ENCODE results near the gene MAPRE3.

MAPRE3 gene

GRCh38 chr2:27019459-27019858, 49.0 kb downstream of the MAPRE3 start:
- DNase-seq, result no peak

DNA sequence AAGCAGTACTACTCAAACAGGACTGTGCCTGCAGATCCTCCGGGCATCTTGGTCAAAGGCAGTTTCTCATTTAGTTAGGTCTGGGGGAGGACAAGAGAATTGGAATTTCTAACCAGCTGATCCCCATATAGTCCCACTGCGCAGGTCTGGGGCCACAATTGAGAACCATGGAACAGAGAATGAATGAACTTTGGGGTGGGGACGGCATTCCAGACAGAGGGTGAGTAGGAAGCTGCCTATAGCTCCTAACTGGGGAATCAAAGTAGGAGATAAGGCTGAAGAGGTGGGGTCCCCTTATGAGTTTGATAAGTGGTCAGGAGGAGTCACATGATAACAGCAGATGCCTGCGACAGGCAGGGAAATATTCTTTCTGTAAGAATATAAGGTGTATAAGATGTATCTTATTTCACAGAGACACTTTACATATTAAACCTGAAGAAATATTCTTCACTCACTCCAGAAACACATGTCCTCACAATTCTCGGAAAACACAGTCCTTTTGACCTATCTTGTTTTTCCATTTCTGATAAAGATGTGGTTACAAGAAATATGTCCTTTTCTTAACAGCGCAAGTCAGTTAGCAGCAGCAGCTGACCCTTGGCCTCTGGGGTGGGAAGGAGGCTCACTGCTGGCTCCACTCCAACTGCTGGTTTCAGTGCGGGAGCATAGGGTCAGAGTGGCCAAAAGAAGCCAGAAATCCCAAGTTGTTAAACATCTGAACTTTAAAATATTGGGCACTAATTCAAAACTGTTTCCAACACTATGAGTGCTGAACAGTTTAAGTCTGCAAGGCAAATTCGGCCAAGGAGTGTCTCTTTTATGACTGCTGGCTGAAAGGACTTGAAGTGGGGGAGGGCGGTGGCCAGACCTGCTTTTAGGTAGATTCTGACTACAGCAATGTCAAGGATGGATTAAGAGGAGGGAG, 49.8 kb downstream of the MAPRE3 start:
- no peak for DNase-seq

- no peak for DNase-seq
Observed at GRCh38 chr2:27021253-27022049, 51.0 kb downstream of the MAPRE3 start.

DNA sequence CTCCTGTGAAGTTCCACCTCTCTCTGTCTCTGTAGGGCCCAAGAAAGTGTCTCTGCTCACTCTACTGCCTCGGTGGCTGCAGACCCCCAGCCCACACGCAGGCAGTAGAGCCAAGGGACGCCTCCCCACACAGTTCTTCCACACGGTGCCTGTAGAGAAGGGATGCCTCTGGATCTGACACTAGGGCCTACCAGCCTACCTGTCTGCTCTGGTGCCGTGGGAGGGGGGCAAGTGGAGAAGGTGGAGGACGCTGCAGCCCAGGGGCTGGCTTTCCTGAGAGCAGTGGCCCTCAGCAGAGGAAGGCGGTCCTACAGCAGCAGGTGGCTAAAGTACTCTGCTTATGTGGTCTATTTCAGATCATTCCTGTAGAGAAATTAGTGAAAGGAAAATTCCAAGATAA, 53.3 kb downstream of the MAPRE3 start:
- DNase-seq, result no peak

GRCh38 chr2:27024188-27024587, 53.8 kb downstream of the MAPRE3 start:
- DNase-seq, result no peak

DNA sequence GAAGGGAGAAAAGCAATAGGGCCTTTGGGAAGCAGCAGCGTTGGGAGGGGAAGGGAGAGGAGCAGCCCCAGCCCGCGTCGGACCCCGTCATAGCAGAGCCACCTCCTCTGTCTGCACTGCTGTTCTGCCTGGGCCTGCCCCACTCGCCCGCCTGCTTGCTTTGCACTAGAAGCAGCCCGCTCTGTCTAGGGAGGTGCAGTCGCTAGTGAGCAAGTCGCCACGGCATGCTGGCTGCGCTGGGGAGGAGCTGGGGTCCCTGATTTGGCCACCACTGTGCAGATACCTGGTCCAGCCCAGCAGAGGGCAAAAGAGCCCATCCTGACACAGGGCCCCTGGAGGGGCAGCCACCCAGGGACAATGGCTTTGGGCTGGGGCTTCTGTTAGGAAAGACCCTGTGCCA, 54.4 kb downstream of the MAPRE3 start:
- DNase-seq, result no peak

DNA sequence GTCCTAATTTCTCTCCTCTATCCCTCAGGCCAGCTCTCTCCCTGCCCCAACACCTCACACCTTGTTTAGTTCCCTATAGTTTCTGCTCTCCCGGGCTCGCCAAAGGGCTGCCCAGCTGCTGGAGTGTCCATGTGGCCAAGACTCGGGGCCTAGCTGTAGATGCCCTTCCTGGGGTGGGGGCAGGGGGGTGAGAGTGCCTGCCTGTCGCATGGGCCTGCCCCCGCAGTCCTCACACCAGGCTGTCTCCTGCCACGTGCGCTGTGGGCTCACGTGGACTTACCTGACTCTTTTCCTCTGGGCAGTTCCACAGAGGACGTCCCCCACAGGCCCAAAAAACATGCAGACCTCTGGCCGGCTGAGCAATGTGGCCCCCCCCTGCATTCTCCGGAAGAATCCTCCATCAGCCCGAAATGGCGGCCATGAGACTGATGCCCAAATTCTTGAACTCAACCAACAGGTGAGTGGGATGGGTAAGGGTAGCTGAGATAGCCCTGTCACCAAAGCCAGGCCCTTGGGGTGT, 54.9 kb downstream of the MAPRE3 start:
- DNase-seq, result no peak

DNA sequence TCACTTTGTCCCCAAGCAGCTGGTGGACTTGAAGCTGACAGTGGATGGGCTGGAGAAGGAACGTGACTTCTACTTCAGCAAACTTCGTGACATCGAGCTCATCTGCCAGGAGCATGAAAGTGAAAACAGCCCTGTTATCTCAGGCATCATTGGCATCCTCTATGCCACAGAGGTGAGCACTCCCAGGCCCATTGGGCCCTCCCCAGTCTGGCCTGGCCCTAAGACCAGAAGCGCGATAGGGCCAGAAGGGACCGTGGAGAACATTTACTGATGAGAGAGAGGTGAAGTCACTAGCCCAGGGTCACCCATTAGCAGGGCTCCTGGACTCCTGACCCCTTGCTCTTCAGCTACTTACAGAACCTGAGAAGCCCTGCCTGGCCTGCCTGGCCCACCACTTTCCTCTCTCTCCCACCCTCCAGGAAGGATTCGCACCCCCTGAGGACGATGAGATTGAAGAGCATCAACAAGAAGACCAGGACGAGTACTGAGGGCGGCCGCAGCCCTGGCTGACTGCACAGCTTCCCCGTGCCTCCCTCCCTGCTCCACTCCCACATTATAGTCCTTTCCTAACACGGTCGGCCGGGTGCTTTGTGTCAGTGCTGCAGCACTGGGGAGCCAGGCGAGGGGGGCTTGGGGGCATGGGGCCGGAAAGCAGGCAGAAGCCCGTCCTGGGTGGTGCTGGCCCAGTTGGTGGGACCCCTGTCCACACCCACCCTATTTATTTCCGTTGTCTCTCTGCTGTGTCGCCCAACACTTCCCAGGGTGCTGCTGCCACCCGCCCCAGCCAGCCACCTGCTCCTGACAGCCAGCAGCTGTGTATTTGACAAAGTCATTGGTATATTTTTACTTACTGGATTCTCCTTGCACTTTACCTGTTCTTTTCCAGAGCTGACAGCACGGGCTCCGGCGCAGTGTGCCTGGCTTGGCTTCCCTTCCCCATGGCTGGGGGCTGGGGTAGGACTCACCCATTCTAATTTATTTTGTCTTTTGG, 55.7 kb downstream of the MAPRE3 start:
- no peak for DNase-seq

- DNase-seq, result no peak
Observed at GRCh38 chr2:27027211-27027651, 56.8 kb downstream of the MAPRE3 start.

DNA sequence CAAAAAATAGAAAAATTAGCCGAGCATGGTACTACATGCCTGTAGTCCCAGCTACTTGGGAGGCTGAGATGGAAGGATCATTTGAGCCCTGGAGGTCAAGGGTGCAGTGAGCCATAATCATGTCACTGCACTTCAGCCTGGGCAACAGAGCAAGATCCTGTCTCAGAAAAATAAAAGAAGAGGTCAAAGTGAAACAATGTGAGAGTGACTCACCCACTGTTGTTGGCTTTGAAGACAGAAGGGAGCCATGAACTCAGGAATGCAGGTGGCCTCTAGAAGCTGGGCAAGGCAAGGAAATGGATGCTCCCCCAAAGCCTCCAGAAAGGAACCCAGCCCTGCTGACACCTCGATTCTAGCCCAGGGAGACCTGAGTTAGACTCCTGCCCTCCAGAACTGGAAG, 58.6 kb downstream of the MAPRE3 start:
- no peak for DNase-seq

- peak; percentile 83 to 87 for DNase-seq
Observed at GRCh38 chr2:27032495-27033252, 62.2 kb downstream of the MAPRE3 start, which contains the start of gene TMEM214. Gene TMEM214, plus strand, starts transcription at chr2:27032965. Its CDS starts 51 bp downstream, at chr2:27033016.

GRCh38 chr2:27033253-27033852, 62.9 kb downstream of the MAPRE3 start:
- DNase-seq, result no peak

DNA sequence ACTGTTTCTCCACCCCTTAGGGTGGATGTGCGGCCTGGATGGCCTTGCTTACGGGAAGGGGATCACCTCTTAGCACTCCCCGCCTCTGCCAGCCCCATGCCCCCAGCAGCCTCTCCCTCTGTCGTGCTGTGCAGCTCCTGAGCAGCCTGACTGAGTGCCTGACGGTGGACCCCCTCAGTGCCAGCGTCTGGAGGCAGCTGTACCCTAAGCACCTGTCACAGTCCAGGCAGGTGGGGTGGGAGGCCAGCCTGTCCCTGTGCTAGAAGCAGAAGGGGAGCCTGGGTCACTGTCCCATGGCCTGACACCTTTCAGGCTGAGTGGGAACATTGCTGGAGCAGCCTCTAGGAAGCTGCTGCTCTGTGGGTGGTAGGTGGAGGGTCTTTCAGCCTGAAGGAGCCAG, 67.6 kb downstream of the MAPRE3 start:
- DNase-seq, result no peak

DNA sequence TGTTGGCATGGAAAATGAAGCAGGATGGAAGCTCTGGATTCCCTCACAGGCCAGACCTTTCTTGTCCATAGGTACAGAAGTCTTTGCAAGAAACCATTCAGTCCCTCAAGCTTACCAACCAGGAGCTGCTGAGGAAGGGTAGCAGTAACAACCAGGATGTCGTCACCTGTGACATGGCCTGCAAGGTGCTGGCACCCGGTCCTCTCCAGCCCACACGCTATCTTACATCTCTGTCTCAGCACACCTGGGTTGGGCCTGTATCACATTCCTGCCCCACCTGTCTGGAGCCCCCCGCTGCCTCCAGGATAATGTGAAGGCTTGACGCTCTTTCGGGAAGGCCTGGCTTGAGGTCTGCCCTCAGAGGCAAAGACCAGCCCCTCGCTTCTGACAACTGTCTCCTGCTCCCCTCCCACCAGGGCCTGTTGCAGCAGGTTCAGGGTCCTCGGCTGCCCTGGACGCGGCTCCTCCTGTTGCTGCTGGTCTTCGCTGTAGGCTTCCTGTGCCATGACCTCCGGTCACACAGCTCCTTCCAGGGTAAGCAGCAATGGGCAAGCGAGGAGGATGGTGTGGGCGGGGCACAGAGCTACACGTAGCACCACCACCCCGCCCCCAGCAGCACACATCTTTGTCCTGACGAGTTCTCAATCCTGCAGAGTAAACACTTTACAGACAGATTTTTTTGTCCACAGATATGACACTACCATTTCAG, 68.3 kb downstream of the MAPRE3 start:
- DNase-seq, result no peak

DNA sequence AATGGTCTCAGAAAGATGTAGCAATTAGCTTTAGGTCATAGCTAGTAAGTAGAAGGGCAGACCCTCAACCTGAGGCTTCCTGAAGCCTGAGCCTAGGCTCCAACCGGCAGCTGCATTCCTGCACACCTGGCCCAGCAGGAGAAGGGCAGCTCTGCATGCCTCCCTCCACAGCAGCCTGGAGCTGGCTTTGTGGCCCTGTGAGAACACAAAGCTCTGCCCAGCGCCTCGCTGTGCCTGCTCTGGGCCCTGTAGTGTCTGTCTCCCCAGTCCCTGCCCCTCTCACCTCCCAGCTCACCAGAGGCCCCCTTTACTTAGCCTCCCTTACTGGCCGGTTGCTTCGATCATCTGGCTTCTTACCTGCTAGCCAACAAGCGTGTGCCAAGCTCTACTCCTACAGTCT, 69.0 kb downstream of the MAPRE3 start:
- DNase-seq, result no peak

DNA sequence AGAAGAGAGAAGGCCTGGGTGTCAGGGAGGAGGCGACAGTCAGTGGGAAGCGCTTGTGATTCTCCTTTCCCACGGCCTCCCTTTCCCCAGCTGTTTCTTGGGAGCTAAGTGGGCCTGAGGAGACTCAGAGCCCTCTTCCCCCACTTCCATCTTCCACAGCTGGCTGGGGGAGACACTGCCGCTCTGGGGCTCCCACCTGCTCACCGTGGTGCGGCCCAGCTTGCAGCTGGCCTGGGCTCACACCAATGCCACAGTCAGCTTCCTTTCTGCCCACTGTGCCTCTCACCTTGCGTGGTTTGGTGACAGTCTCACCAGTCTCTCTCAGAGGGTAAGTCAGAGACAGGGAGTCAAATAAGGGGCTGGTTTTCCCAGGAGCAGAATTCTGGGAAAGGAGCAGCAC, 69.4 kb downstream of the MAPRE3 start:
- DNase-seq, result no peak

- no peak for DNase-seq
Observed at GRCh38 chr2:27040282-27040681, 69.8 kb downstream of the MAPRE3 start.

GRCh38 chr2:27041752-27042151, 71.3 kb downstream of the MAPRE3 start:
- no peak for DNase-seq

- no peak for DNase-seq
Observed at GRCh38 chr2:27042159-27042661, 71.8 kb downstream of the MAPRE3 start.

DNA sequence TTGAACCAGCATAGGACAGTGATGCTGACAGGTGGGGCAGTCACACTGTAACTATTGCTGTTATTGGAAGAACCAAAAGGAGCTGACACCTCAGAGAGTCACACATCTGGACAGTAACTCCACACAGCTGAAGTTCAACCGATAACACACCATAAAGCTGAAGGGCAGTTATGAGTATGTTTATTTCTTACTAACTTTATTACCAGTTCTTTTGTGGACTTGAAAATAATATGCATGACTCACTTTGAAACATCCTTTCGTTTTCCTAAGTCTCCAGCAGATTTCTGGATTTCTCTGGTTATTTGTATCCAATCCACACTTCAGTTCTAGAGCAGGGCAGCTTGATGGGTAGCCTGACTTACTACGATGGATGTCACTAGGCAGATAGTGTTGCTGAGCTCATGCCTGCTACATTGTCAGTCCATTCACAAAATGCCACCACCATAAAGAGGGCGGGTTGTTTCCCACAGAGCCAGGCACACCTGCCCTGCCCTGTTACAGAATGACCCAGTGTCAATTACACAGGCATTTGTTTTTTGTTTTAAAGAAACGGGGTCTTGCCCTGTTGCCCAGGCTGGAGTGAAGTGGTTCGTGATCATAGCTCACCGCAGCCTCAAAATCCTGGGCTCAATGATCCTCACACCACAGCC, 72.7 kb downstream of the MAPRE3 start:
- DNase-seq, result no peak

Data from activated CD4-positive, alpha-beta T cell treated with anti-CD3 and anti-CD28 coated beads, Interleukin-2, amount 50 U/mL, for 48 hours (primary cell).